Stimulated activated CD4-positive, alpha-beta T cell treated with anti-CD3 and anti-CD28 coated beads, Interleukin-4, amount 100 ng/mL, for 24 hours (primary cell): ENCODE data around the gene SLC30A3.
"Not testable (repeated sequence)": the region's sequence is repeated elsewhere in the genome, so short reads cannot be mapped to it uniquely, and the experiment has no call there.

Source experiments
- DNase-seq: peaks from one replicate; pipeline ENCODE4 v3.0.0-alpha.2; 2020

SLC30A3 gene, protein sequence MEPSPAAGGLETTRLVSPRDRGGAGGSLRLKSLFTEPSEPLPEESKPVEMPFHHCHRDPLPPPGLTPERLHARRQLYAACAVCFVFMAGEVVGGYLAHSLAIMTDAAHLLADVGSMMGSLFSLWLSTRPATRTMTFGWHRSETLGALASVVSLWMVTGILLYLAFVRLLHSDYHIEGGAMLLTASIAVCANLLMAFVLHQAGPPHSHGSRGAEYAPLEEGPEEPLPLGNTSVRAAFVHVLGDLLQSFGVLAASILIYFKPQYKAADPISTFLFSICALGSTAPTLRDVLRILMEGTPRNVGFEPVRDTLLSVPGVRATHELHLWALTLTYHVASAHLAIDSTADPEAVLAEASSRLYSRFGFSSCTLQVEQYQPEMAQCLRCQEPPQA

GRCh38 chr2:27262379-27263286 lies at the start of gene SLC30A3:
Gene SLC30A3 (minus strand): TSS chr2:27263047. CDS start chr2:27262906, 141 bp downstream.
- peak; percentile 69 for DNase-seq

DNA sequence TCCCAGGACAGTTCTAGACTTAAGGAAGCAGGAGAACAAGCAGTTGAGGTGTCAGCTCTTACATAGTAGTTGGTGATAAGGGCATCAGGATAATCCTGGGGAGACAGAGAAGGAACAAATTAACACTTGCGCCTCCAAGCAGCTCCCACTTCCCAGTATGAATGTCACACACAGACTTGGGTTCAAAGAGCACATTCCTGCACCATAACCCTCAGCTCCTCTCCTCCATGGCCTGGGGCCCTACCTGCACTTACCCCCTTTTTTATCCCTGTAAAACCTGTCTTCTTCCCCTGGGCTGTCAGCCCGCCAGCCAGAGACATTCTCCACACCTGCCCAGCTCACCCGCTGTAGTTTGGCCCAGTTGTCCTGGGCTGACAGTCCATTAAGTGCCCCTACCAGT lies 49.3 kb upstream of the SLC30A3 start:
- DNase-seq = no peak

- no peak for DNase-seq
Observed at GRCh38 chr2:27309651-27310050, 46.8 kb upstream of the SLC30A3 start.

DNA sequence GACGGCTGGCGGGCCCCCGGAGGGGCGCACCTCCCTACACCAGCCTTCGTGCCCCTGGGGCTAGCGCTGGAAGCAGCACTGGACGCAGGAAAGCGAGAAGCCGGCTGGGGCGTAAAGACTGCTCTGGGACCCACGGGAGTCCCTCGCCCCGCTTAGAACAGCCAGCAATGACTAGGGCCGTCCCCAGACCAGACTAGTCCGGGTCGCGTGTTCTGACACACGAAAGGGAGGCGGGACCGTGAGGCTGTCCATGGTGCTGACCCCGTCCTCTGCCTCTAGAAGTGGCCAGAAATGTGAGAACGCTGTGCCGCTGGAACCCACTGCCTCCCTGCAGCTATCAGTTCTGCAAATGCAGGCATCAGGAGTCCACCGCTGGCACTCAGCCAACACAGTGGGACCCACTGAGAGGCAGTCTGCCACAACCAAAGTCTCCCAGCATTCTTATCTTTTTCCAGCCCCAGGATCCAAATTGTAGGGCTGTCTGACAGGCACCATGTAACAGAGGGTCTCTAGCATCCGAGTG lies 45.6 kb upstream of the SLC30A3 start, which contains the start of gene UCN:
Gene UCN, minus strand, starts transcription at position 87 of the 523 bp plus-strand sequence. CDS start 550 bp downstream, outside the sequence.
- no peak for DNase-seq

GRCh38 chr2:27307545-27308358 lies 44.9 kb upstream of the SLC30A3 start:
- no peak for DNase-seq

DNA sequence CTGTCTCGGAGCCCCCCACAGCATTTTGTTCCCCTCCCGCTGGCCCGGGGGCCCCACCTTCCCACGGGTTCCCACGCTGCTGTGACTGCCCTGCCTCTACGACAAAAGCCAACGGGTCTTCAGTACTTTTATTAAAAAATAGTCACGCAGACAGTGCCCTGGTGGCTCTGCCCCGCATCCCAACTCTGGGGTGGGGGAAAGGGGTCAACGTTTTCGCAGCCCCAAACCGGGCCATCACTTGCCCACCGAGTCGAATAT lies 44.4 kb upstream of the SLC30A3 start:
- no peak for DNase-seq

DNA sequence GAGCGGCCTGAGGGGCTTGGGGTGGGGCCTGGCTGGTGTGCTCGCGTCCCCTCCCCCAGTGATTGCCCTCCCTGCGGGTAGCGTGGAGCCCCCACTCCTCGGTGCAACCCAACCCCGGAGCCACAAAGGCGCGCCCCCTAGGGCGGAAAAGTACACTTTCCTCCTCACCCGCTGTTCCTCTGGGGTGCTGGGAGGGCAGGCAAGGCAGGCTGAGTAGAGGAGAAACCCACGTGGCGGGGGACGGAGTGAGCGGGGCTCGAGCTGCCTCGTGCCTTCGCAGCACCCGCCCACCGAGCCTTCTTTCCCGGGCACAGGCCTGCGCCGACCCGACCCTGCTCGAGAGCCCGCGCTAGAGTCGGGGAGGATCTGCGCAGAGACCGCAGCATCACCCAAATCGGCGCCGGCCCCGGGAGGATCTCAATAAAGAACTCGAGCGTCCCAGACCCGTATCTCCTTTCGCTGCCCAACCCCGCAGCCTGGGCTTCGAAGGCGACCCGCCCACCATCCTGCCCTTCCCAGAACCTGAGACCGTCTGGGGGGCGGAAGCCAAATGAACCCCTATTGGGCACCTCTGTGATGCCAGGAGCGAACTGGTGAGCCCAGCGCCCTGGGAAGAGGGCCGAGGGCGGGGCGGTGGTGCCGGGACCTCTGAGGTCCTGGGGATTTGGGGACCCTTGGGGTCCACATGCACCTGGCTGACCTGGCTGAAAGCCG lies 43.9 kb upstream of the SLC30A3 start:
- peak; percentile 34 for DNase-seq

- no peak for DNase-seq
Observed at GRCh38 chr2:27306136-27306535, 43.3 kb upstream of the SLC30A3 start.

DNA sequence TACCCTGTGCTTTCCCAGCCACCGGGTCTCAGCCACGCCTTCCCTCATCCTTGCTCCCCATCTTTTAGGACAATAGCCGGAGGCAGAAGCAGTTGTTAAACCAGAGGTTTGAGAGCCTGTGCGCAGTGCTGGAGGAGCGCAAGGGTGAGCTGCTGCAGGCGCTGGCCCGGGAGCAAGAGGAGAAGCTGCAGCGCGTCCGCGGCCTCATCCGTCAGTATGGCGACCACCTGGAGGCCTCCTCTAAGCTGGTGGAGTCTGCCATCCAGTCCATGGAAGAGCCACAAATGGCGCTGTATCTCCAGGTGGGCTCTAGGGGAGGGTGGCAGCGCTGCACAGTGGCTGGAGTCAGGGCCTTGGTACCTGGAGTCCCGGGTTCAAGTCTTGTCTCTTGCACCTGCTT lies 42.7 kb upstream of the SLC30A3 start:
- no peak for DNase-seq

DNA sequence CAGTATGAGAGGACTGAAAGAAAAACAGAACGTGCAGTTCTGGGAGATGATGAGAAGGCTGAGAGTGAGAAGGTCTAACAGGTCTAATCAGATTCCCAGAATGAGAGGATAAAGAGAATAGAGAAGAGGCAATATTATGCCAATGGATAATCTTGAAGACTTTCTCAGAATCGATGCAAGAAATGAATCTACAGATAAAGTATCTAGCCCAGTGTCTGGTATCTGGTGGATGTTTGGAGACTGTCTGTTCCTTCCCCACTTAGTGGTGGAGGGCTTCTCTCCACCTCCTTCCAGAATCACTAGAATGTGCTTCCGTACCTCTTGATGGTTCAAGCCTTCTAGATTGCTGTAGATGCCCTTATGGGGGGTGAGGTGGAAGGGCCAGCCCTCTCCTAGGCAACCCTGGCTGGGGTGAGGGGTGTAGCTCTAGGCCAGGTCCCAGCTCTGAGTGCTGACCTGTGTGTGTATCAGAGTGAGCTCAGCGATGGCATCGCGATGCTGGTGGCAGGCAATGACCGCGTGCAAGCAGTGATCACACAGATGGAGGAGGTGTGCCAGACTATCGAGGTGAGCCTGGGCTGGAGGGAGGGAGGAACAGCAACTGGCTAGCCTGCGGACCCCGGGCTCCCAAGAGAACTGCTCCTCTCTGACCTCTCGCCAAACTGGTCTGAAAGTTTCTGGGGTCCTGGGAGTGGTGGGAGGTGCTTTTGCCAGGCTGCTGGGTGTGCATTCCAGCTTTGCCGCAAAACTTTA lies 41.8 kb upstream of the SLC30A3 start:
- no peak for DNase-seq

GRCh38 chr2:27303093-27304025 lies 40.5 kb upstream of the SLC30A3 start:
- peak; percentile 57 for DNase-seq

DNA sequence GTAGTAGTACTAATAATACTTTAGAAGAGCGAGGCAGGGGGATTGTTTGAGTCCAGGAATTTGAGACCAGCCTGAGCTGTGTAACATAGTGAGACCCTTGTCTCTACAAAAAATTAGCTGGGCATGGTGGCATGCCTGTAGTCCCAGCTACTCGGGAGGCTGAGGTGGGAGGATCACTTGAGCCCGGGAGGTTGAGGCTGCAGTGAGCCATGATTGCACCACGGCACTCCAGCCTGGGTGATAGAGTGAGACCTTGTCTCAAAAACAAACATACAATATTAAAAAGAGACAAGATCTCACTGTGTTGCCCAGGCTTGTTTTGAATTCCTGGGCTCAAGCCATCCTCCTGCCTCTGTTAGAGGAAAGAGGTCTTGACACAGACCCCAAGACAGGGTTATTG lies 37.8 kb upstream of the SLC30A3 start:
- not testable (repeated sequence) for DNase-seq

GRCh38 chr2:27298391-27299080 lies 35.7 kb upstream of the SLC30A3 start:
- no peak for DNase-seq

- no peak for DNase-seq
Observed at GRCh38 chr2:27297195-27297594, 34.3 kb upstream of the SLC30A3 start.

GRCh38 chr2:27296481-27296880 lies 33.6 kb upstream of the SLC30A3 start:
- no peak for DNase-seq

DNA sequence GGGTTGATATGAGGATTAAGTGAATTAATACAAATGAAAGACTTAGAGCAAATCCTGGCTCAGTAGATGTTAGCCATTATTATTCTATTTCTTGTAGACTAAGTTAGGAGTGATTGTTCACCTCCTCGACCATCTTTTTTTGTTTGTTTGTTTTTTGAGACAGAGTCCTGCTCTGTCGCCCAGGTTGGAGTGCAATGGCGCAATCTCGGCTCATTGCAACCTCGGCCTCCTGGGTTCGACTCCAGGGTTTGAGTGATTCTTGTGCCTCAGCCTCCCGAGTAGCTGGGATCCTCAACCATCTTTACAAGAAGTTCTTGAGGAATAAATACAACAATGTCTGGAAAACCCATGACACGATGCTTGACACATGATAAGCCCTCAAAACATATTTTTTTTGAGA lies 32.1 kb upstream of the SLC30A3 start:
- DNase-seq = no peak

GRCh38 chr2:27291865-27292264 lies 29.0 kb upstream of the SLC30A3 start:
- DNase-seq = no peak

DNA sequence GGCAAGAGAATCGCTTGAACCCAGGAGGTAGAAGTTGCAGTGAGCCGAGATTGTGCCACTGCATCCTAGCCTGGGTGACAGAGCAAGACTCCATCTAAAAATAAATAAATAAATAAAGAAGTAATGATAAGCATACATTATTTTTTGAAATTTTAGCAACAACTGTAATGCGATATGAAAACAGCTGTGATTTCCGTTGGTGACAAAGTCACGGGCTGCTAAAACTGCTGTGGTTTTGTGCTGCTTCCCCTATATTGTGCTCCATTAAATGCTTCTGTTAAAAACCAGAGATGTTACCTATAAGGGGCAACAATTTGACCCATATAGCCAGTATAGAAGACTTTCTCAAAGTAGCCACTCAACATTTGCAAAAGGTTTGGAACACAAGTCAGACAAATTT lies 27.7 kb upstream of the SLC30A3 start:
- no peak for DNase-seq

GRCh38 chr2:27288610-27289009 lies 25.8 kb upstream of the SLC30A3 start:
- DNase-seq = no peak

DNA sequence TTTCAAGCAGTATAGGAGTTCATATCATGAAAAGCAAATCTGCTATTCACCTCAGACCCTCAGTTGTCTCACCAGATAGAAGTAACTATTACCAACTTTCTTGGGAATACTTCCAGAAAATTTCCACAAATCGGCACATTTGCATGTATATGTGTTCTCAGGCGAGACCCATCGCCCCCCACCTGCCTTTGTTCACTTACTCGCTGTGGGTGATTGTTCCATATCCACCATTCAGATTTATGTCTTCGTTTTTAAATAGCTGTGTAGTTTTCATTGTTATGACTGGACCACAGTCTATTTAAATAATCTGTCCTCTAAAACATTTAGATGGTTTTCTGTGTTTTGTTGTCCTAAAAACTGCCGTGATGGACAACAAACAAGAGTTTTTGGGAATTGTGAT lies 22.6 kb upstream of the SLC30A3 start:
- DNase-seq = no peak
